SK-N-SH treated with all-trans-retinoic acid at 6 μM for 48 hours (cell line): ENCODE measurements around the gene DIAPH3.

Experiments
- ESRRG ChIP-seq: fragments of 250-450 bp; sonication (Bioruptor Pico); IDR thresholded peaks from 2 replicates; pipeline ENCODE4 v1.6.1; 2021; ENCODE audit warnings: mild to moderate bottlenecking
- PPARA ChIP-seq: fragments of 250-450 bp; sonication (Bioruptor Pico); IDR thresholded peaks from 2 replicates; pipeline ENCODE4 v1.5.0; 2020; ENCODE audit warnings: mild to moderate bottlenecking, borderline replicate concordance
- TCF4 ChIP-seq: fragments of 250-450 bp; sonication (Bioruptor Pico); IDR thresholded peaks from 2 replicates; pipeline ENCODE4 v1.8.0; 2021; ENCODE audit warnings: mild to moderate bottlenecking, moderate library complexity, borderline replicate concordance
- ZC3H10 ChIP-seq: fragments of 250-450 bp; sonication (Bioruptor Pico); IDR thresholded peaks from 2 replicates; pipeline ENCODE4 v1.5.1; 2021; ENCODE audit warnings: mild to moderate bottlenecking, moderate library complexity
- TF ChIP-seq, protein P1 (sequence below): fragments of 250-450 bp; sonication (Bioruptor Pico); IDR thresholded peaks from 2 replicates; pipeline ENCODE4 v1.5.0; 2020; ENCODE audit warnings: mild to moderate bottlenecking, moderate library complexity

DNA sequence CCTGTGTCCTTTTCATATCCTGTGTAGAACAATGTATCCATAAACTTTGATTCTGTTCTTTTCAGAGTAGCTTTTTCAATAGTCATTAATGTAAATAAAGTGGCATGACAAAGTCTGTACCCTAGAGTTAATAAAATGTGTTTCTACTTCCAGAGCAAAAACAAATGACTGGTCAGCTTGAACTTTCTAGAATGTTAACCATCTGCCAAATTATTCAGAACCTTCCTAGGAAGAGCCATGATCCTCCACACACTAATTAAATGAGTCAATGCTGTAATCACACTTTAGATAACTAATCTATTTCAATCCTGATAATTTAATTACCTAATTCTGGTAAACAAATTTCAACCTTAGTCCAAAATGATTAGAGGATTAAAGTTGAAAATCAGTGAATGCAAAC, 73.2 kb downstream of the DIAPH3 start:
- TF ChIP-seq TCF4 (CRISPR knock-in tag) (no peak), PPARA (CRISPR knock-in tag) (no peak), ZC3H10 (no peak), ESRRG (CRISPR knock-in tag) (no peak)
- TF ChIP-seq, protein P1, sequence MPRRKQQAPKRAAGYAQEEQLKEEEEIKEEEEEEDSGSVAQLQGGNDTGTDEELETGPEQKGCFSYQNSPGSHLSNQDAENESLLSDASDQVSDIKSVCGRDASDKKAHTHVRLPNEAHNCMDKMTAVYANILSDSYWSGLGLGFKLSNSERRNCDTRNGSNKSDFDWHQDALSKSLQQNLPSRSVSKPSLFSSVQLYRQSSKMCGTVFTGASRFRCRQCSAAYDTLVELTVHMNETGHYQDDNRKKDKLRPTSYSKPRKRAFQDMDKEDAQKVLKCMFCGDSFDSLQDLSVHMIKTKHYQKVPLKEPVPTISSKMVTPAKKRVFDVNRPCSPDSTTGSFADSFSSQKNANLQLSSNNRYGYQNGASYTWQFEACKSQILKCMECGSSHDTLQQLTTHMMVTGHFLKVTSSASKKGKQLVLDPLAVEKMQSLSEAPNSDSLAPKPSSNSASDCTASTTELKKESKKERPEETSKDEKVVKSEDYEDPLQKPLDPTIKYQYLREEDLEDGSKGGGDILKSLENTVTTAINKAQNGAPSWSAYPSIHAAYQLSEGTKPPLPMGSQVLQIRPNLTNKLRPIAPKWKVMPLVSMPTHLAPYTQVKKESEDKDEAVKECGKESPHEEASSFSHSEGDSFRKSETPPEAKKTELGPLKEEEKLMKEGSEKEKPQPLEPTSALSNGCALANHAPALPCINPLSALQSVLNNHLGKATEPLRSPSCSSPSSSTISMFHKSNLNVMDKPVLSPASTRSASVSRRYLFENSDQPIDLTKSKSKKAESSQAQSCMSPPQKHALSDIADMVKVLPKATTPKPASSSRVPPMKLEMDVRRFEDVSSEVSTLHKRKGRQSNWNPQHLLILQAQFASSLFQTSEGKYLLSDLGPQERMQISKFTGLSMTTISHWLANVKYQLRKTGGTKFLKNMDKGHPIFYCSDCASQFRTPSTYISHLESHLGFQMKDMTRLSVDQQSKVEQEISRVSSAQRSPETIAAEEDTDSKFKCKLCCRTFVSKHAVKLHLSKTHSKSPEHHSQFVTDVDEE (CRISPR knock-in tag) = no peak
